ENCODE results near the gene MXD4. TPM values are rescaled to one million over a fixed set of nuclear protein-coding genes. Genes with fewer than 3 reads are reported as not detected.

Gene MXD4
- total and polyA plus RNA-seq, 9 of the 15 experiments (the other 6 are each of a cell fraction or from before 2014, with no cell fraction given) = 0.06 to 13.5 (median 5.9) TPM

DNA sequence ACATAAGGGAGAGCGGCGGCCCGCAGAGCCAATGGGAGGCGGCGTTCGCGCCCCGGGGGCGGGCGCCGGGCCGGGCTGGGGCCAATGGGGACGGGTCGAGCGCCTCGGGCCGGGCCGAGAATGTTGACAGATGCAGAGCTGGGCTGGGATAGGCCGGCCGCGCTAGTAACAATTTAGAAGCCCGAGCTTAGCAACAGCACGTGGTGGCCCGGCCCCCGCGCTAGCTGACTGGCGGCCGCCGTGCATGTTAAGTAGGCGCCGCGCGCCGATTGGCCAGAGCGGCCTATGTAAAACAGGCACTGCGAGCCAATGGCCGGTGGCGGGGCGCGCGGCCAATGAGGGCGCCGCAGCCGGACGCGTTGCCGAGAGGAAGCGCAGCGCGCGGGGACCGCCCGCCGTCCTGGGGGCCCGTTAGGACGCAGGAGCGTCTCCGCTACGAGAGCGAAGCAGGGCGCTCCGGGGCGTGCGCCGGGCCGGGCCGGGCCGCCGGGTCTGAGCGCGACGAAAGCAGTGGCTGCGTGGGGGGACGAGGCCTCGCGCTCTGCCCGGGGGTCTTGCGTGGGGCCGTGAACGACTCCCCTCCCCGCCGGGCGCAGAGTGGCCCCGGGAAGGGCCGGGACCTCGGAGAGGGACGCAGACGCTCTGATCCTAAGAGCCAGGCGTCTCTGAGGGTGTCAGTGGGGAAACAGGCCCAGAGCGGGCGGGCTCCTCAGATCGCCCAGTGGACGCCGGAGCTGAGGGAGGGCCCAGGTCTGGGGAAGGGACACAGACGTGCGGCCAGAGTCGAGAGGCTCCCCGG lies 435 bp upstream of the MXD4 start (continued):
- TF ChIP-seq, protein P1, sequence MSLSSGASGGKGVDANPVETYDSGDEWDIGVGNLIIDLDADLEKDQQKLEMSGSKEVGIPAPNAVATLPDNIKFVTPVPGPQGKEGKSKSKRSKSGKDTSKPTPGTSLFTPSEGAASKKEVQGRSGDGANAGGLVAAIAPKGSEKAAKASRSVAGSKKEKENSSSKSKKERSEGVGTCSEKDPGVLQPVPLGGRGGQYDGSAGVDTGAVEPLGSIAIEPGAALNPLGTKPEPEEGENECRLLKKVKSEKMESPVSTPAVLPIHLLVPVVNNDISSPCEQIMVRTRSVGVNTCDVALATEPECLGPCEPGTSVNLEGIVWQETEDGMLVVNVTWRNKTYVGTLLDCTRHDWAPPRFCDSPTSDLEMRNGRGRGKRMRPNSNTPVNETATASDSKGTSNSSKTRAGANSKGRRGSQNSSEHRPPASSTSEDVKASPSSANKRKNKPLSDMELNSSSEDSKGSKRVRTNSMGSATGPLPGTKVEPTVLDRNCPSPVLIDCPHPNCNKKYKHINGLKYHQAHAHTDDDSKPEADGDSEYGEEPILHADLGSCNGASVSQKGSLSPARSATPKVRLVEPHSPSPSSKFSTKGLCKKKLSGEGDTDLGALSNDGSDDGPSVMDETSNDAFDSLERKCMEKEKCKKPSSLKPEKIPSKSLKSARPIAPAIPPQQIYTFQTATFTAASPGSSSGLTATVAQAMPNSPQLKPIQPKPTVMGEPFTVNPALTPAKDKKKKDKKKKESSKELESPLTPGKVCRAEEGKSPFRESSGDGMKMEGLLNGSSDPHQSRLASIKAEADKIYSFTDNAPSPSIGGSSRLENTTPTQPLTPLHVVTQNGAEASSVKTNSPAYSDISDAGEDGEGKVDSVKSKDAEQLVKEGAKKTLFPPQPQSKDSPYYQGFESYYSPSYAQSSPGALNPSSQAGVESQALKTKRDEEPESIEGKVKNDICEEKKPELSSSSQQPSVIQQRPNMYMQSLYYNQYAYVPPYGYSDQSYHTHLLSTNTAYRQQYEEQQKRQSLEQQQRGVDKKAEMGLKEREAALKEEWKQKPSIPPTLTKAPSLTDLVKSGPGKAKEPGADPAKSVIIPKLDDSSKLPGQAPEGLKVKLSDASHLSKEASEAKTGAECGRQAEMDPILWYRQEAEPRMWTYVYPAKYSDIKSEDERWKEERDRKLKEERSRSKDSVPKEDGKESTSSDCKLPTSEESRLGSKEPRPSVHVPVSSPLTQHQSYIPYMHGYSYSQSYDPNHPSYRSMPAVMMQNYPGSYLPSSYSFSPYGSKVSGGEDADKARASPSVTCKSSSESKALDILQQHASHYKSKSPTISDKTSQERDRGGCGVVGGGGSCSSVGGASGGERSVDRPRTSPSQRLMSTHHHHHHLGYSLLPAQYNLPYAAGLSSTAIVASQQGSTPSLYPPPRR (CRISPR knock-in tag; IDR thresholded peaks at IDR 0.05; ENCODE audit: borderline replicate concordance) = no peak
- no peak for TF ChIP-seq SRF (CRISPR knock-in tag; IDR thresholded peaks at IDR 0.05)
- TF ChIP-seq ELK1 (CRISPR knock-in tag; IDR thresholded peaks at IDR 0.05) = no peak
- TF ChIP-seq ZC3H11A (IDR thresholded peaks at IDR 0.05; ENCODE audit: low read depth, low read length) = no peak
- no peak for TF ChIP-seq ZNF408 (CRISPR knock-in tag; IDR thresholded peaks at IDR 0.05; ENCODE audit: low read depth)
- TF ChIP-seq BRD4 (IDR thresholded peaks at IDR 0.05) = no peak
- no peak for TF ChIP-seq POLR3G (IDR thresholded peaks at IDR 0.05; ENCODE audit: extremely low read depth, insufficient read length, insufficient replicate concordance)
- TF ChIP-seq ZNF224 (CRISPR knock-in tag; IDR thresholded peaks at IDR 0.05) = no peak
- TF ChIP-seq ZNF511 (CRISPR knock-in tag; IDR thresholded peaks at IDR 0.05) = peak; percentile 85
- TF ChIP-seq, protein P2, sequence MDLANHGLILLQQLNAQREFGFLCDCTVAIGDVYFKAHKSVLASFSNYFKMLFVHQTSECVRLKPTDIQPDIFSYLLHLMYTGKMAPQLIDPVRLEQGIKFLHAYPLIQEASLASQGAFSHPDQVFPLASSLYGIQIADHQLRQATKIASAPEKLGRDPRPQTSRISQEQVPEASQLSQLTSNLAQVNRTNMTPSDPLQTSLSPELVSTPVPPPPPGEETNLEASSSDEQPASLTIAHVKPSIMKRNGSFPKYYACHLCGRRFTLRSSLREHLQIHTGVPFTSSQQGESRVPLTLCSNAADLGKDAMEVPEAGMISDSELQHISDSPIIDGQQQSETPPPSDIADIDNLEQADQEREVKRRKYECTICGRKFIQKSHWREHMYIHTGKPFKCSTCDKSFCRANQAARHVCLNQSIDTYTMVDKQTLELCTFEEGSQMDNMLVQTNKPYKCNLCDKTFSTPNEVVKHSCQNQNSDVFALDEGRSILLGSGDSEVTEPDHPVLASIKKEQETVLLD (IDR thresholded peaks at IDR 0.05) = no peak
- no peak for TF ChIP-seq ZNF280A (IDR thresholded peaks at IDR 0.05; ENCODE audit: low read depth, partially characterized antibody)
- no peak for TF ChIP-seq MTF1 (CRISPR knock-in tag; IDR thresholded peaks at IDR 0.05; ENCODE audit: borderline replicate concordance)
- TF ChIP-seq, protein P3, sequence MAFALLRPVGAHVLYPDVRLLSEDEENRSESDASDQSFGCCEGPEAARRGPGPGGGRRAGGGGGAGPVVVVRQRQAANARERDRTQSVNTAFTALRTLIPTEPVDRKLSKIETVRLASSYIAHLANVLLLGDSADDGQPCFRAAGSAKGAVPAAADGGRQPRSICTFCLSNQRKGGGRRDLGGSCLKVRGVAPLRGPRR (CRISPR knock-in tag; IDR thresholded peaks at IDR 0.05) = no peak
- no peak for TF ChIP-seq HNRNPH1 (optimal IDR thresholded peaks at IDR 0.05; ENCODE audit: low read depth, low read length)
- TF ChIP-seq ERF (CRISPR knock-in tag; IDR thresholded peaks at IDR 0.05) = 0 out of 2 replicates have a peak, but pooled peaks have one; percentile 67

All from K562 (cell line).